NCI-H524 treated with DMSO at 0.1 percent for 48 hours (cell line): ENCODE data around the gene SCN8A.
"Not testable (repeated sequence)": the region's sequence is repeated elsewhere in the genome, so short reads cannot be mapped to it uniquely, and the experiment has no call there.

Experiments
- DNase-seq: peaks from one replicate; lab custom pipeline; 2025; lab: John Stamatoyannopoulos, UW

The SCN8A gene

GRCh38 chr12:51773145-51773869 is 182.3 kb downstream of the SCN8A start:
- DNase-seq, result no peak

GRCh38 chr12:51774933-51775332 is 183.9 kb downstream of the SCN8A start:
- DNase-seq, result no peak

GRCh38 chr12:51777457-51777856 is 186.4 kb downstream of the SCN8A start:
- DNase-seq, result no peak

- DNase-seq, result no peak
These were observed 186.9 kb downstream of the SCN8A start for GRCh38 chr12:51777973-51778372.

GRCh38 chr12:51779876-51780275 is 188.8 kb downstream of the SCN8A start:
- no peak for DNase-seq

GRCh38 chr12:51784688-51785087 is 193.7 kb downstream of the SCN8A start:
- no peak for DNase-seq

GRCh38 chr12:51785906-51786305 is 194.9 kb downstream of the SCN8A start:
- DNase-seq, result no peak

- no peak for DNase-seq
These were observed 197.8 kb downstream of the SCN8A start for GRCh38 chr12:51788876-51789275.

- no peak for DNase-seq
These were observed 201.4 kb downstream of the SCN8A start for GRCh38 chr12:51792417-51792816.

GRCh38 chr12:51793201-51793600 is 202.2 kb downstream of the SCN8A start:
- DNase-seq, result no peak

GRCh38 chr12:51797301-51797700 is 206.3 kb downstream of the SCN8A start:
- no peak for DNase-seq

- not testable (repeated sequence) for DNase-seq
These were observed 207.0 kb downstream of the SCN8A start for GRCh38 chr12:51798051-51798450.

GRCh38 chr12:51798501-51798900 is 207.5 kb downstream of the SCN8A start:
- DNase-seq, result no peak

GRCh38 chr12:51801027-51801426 is 210.0 kb downstream of the SCN8A start:
- no peak for DNase-seq

- DNase-seq, result no peak
These were observed 215.9 kb downstream of the SCN8A start for GRCh38 chr12:51806896-51807295.

- no peak for DNase-seq
These were observed 218.2 kb downstream of the SCN8A start for GRCh38 chr12:51809193-51809592.

- no peak for DNase-seq
These were observed 220.5 kb downstream of the SCN8A start for GRCh38 chr12:51811203-51812202.

GRCh38 chr12:51812871-51813270 is 221.8 kb downstream of the SCN8A start:
- DNase-seq, result no peak

GRCh38 chr12:51813931-51814310 is 222.9 kb downstream of the SCN8A start:
- no peak for DNase-seq

- DNase-seq, result no peak
These were observed 223.5 kb downstream of the SCN8A start for GRCh38 chr12:51814311-51815088.

GRCh38 chr12:51815571-51815970 is 224.5 kb downstream of the SCN8A start:
- no peak for DNase-seq
